ENCODE results near the gene CRIM1.
A peak's percentile ranks its signal among the peaks of the same experiment; 100 is the strongest.

Gene CRIM1

GRCh38 chr2:36539631-36540030, 184.1 kb downstream of the CRIM1 start:
- Mint-ChIP-seq H3K4me3 (no peak overlapping the region), H3K27ac (no peak overlapping the region), H3K27me3 (ENCODE audit: low read depth, poor library complexity) (peaks cover 3% of the 10 kb centered on the region), H3K9me3 (no peaks in the 10 kb centered on the region), H3K4me1 (peaks cover 5% of the 10 kb centered on the region), H3K36me3 (ENCODE audit: low read depth) (peaks cover 53% of the 10 kb centered on the region)
- TF ChIP-seq, protein P1, sequence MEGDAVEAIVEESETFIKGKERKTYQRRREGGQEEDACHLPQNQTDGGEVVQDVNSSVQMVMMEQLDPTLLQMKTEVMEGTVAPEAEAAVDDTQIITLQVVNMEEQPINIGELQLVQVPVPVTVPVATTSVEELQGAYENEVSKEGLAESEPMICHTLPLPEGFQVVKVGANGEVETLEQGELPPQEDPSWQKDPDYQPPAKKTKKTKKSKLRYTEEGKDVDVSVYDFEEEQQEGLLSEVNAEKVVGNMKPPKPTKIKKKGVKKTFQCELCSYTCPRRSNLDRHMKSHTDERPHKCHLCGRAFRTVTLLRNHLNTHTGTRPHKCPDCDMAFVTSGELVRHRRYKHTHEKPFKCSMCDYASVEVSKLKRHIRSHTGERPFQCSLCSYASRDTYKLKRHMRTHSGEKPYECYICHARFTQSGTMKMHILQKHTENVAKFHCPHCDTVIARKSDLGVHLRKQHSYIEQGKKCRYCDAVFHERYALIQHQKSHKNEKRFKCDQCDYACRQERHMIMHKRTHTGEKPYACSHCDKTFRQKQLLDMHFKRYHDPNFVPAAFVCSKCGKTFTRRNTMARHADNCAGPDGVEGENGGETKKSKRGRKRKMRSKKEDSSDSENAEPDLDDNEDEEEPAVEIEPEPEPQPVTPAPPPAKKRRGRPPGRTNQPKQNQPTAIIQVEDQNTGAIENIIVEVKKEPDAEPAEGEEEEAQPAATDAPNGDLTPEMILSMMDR (IDR thresholded peaks at IDR 0.05) = no peak
- no peak for DNase-seq

DNA sequence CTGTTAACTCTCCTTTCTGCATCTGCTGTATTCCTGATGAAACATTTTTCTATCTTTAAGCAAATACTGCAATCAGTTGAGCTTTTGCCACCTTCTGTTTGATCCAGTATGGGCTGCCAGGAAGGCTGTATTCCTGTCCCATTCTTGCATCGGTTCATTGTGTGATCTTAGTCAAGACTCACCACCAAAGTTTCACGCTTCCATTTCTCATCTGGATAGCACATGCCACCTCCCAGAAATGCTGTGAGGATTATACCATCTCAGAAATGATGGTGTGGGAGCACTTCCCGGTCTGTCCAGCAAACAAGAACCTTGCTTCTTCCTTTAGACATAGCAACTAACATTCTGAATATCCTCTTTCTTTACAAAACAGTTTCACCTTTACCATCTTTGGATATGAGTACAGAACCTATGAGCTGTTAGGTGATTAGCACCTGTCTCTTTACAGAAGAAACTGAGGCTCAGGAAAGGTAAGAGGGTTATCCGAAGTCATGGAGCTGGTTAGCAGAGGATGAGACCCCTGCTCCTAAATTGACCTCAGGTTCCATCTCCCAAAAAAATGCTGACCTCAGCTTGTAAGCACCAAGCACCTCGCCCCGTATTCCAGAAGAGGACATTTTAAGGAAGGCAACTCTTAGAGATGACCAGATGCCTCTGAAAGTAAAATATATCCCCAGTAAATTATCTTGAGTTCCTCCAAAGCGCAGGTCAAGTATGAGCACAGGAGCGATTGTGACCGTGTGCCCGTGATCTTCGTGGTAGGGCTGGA, 185.6 kb downstream of the CRIM1 start:
- peaks cover 3% of the 10 kb centered on the region for H3K27me3 Mint-ChIP-seq (ENCODE audit: low read depth, poor library complexity)

DNA sequence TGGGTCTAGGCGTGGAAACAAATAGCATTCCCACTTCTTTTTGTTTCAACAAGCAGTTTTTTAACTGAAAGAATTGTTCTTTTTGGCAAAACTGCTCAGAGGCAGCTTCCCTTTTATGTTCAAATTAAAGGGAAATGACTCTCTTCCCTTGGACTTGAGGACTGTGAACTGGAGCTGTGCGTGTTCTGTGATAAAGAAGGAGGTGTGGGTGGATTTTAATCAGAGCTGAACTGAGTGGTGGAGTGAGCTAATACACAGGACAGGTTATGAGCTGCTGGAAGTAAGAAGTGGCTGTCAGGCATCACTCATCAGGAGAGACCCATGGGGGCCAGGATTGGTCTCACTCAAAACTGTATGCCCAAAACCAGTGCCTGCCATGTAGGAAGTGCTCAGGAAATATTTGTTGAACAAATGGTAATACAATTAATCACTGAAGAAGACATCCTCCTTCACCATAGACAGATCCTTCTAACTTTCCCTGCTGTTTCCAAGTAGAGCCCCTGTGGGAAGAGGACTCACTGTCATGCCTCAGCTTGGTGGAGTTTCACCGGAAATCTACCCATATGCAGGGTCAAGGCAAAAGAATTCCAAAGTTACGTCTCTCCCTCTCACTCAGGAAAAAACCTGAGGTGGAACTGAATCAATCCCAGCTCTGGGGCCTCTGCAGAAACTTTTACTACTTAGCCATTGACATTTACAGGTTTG, 186.5 kb downstream of the CRIM1 start:
- Mint-ChIP-seq H3K4me1 (peaks cover 14% of the 10 kb centered on the region), H3K36me3 (ENCODE audit: low read depth) (peaks cover 57% of the 10 kb centered on the region), H3K27me3 (ENCODE audit: low read depth, poor library complexity) (peaks cover 3% of the 10 kb centered on the region), H3K27ac (peak overlapping the region; percentile 92), H3K9me3 (no peaks in the 10 kb centered on the region), H3K4me3 (no peak overlapping the region)
- no peak for DNase-seq
- TF ChIP-seq, protein P1 (IDR thresholded peaks at IDR 0.05) = no peak

More for the DNA sequence above, 185.6 kb downstream of the CRIM1 start:
- no peaks in the 10 kb centered on the region for H3K9me3 Mint-ChIP-seq
- peak overlapping the region; percentile 46 for H3K27ac Mint-ChIP-seq
- TF ChIP-seq, protein P1 (IDR thresholded peaks at IDR 0.05) = no peak
- no peak overlapping the region for H3K4me3 Mint-ChIP-seq
- peaks cover 5% of the 10 kb centered on the region for H3K4me1 Mint-ChIP-seq
- DNase-seq = no peak
- peaks cover 56% of the 10 kb centered on the region for H3K36me3 Mint-ChIP-seq (ENCODE audit: low read depth)

GRCh38 chr2:36544638-36545338, 189.2 kb downstream of the CRIM1 start:
- Mint-ChIP-seq H3K27ac (no peak overlapping the region), H3K9me3 (no peaks in the 10 kb centered on the region), H3K4me1 (peaks cover 41% of the 10 kb centered on the region), H3K27me3 (ENCODE audit: low read depth, poor library complexity) (no peaks in the 10 kb centered on the region), H3K4me3 (no peak overlapping the region), H3K36me3 (ENCODE audit: low read depth) (peaks cover 63% of the 10 kb centered on the region)
- no peak for DNase-seq
- TF ChIP-seq, protein P1 (IDR thresholded peaks at IDR 0.05) = no peak

DNA sequence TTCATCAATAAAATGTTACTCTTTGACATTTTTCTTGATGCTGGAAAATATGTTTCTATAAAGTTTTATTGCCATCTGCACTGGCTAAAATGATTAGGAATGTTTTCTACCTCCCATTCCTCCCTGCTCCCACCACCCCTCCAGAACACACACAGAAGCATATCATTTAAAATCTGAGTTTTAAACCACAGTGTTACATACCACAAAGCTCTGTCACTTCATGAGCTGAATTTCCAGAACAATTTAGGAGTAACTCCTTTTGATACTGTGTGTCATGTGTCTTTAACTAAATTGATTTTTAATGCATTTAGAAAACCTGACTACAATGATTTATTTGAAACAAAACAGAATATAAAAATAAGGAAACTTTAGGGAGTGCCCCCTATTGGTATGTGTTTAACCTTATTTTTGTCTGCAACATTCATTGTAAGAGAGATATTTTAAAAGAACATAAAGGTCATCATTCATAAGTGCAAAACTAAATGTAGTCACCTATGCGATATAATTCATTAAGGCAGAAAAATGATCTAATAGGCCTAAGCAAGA, 190.4 kb downstream of the CRIM1 start:
- TF ChIP-seq, protein P1 (IDR thresholded peaks at IDR 0.05) = no peak
- Mint-ChIP-seq H3K9me3 (no peaks in the 10 kb centered on the region), H3K4me3 (no peak overlapping the region), H3K36me3 (ENCODE audit: low read depth) (peaks cover 67% of the 10 kb centered on the region), H3K4me1 (peaks cover 46% of the 10 kb centered on the region), H3K27ac (peak overlapping the region; percentile 74), H3K27me3 (ENCODE audit: low read depth, poor library complexity) (no peaks in the 10 kb centered on the region)
- DNase-seq = no peak
